PC-3 (cell line): ENCODE results near the gene ITSN1. TPM values are rescaled to one million over a fixed set of nuclear protein-coding genes. Genes with fewer than 3 reads are reported as not detected.

ENCODE experiments used
- ATAC-seq: fragments of 200-7000 bp; cut with Tn5 transposase; 2 replicates; pipeline ENCODE4 v1.9.1; 2020; ENCODE audit warnings: mild to moderate bottlenecking, moderate library complexity
- BruUV-seq: library from RNA; stranded (reverse); fragments of 400-500 nt; replicated peaks from 2 replicates; lab custom pipeline; 2021; lab: Mats Ljungman, UMichigan
- CTCF ChIA-PET: fragments of 300-600 bp; sonication (Branson Sonifier 250); formaldehyde crosslinking; loops from one replicate; lab custom pipeline; 2022; ENCODE audit warnings: antibody characterized with exemption; lab: Charles Lee
- POLR2A ChIA-PET: fragments of 300-600 bp; sonication (Branson Sonifier 250); formaldehyde crosslinking; loops from one replicate; lab custom pipeline; 2022; ENCODE audit warnings: antibody characterized with exemption; ENCODE audit not compliant: unreplicated experiment; lab: Charles Lee
- DNase-seq: peaks from one replicate; pipeline ENCODE4 v3.0.0-alpha.2; 2015
- H2AFZ ChIP-seq: fragments of 300-600 bp; sonication (generic); 2 replicates; pipeline ENCODE4 v1.6.0; 2016; ENCODE audit warnings: antibody characterized with exemption, low read length
- H3F3A ChIP-seq: fragments of 300-600 bp; sonication (generic); one replicate; pipeline ENCODE4 v1.6.0; 2017; ENCODE audit warnings: antibody characterized with exemption, low read length, control low read depth, mild to moderate bottlenecking; ENCODE audit not compliant: unreplicated experiment
- H3K27ac ChIP-seq: fragments of 300-600 bp; sonication (generic); 2 replicates; pipeline ENCODE4 v1.5.1; 2016; ENCODE audit warnings: mild to moderate bottlenecking, low read length
- H3K27me3 ChIP-seq: fragments of 300-600 bp; sonication (generic); 2 replicates; pipeline ENCODE4 v1.6.1; 2016; ENCODE audit warnings: low read length, mixed read lengths
- H3K36me3 ChIP-seq: fragments of 300-600 bp; sonication (generic); 2 replicates; pipeline ENCODE4 v1.6.1; 2016; ENCODE audit warnings: low read depth, mixed run types, low read length, mixed read lengths
- H3K4me1 ChIP-seq: fragments of 300-600 bp; sonication (generic); 2 replicates; pipeline ENCODE4 v1.5.1; 2016; ENCODE audit warnings: low read length; ENCODE audit not compliant: insufficient read depth
- H3K4me2 ChIP-seq: fragments of 300-600 bp; sonication (generic); 2 replicates; pipeline ENCODE4 v1.6.0; 2016; ENCODE audit warnings: low read length
- H3K4me3 ChIP-seq: fragments of 300-600 bp; sonication (generic); 2 replicates; pipeline ENCODE4 v1.5.1; 2016; ENCODE audit warnings: mild to moderate bottlenecking, low read length, mixed read lengths
- H3K79me2 ChIP-seq: fragments of 300-600 bp; sonication (generic); 2 replicates; pipeline ENCODE4 v1.6.1; 2017; ENCODE audit warnings: low read length, mixed read lengths
- H3K9ac ChIP-seq: fragments of 300-600 bp; sonication (generic); 2 replicates; pipeline ENCODE4 v1.6.0; 2016; ENCODE audit warnings: mild to moderate bottlenecking, low read length
- H3K9me2 ChIP-seq: fragments of 300-600 bp; sonication (generic); replicated peaks from 2 replicates; pipeline ENCODE4 v1.6.1; 2016; ENCODE audit warnings: mixed run types, low read length, mixed read lengths
- H3K9me3 ChIP-seq: fragments of 300-600 bp; sonication (generic); 2 replicates; pipeline ENCODE4 v1.6.1; 2016; ENCODE audit warnings: low read length, mixed read lengths
- H4K20me1 ChIP-seq: fragments of 300-600 bp; sonication (generic); 2 replicates; pipeline ENCODE4 v1.6.1; 2016; ENCODE audit warnings: low read length, mixed read lengths
- EZH2 ChIP-seq: fragments of 300-600 bp; sonication (generic); IDR thresholded peaks from one replicate; pipeline ENCODE4 v1.6.1; 2017; ENCODE audit warnings: antibody characterized with exemption, mild to moderate bottlenecking, low read length; ENCODE audit not compliant: unreplicated experiment
- EZH2phosphoT487 ChIP-seq: fragments of 300-600 bp; sonication (generic); IDR thresholded peaks from 2 replicates; pipeline ENCODE4 v1.6.1; 2018; ENCODE audit warnings: mild to moderate bottlenecking, antibody characterized with exemption, low read length, borderline replicate concordance
- intact Hi-C: fragments of 100-400 bp; cut with micrococcal nuclease; formaldehyde crosslinking; loops from 2 replicates; pipeline ENCODE4 v1.9.0; 2023
- total RNA-seq: library from RNA; depleted of rRNA; stranded (reverse); fragments of >200 nt; gene quantifications from 2 replicates; pipeline ENCODE4 v1.2.3, GENCODE V29; 2014
- TF ChIP-seq, protein P1 (sequence below): fragments of 300-600 bp; sonication (generic); conservative IDR thresholded peaks from 2 replicates; pipeline ENCODE4 v1.5.1; 2017; ENCODE audit warnings: antibody characterized with exemption, low read depth, mild to moderate bottlenecking, low read length

Gene ITSN1
- total RNA-seq, 1 experiment from 2014 or later: 45.6 TPM

DNA sequence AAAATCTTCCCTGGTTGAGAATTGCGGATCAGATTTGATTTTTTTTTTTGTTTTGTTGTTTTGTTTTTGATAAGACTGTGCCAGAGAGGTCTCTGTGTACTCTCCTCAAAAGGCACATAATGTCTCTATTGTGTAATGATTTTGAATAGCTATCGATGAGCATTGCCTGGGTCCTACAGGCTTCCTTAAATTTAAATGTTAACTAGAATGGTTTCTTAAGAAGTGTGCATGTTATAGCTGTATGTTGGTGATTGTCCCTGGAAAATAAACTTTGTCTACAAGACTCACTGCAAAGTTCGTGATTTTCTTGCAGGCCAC lies 121.2 kb downstream of the ITSN1 start:
- no peak overlapping the region for H2AFZ ChIP-seq
- H4K20me1 ChIP-seq: no peaks in the 10 kb centered on the region
- no peak overlapping the region for H3K27ac ChIP-seq
- H3K4me2 ChIP-seq: no peak overlapping the region
- H3K9me3 ChIP-seq: no peaks in the 10 kb centered on the region
- intact Hi-C loops: no loop called here
- TF ChIP-seq EZH2phosphoT487: no peak
- no peak for TF ChIP-seq EZH2
- TF ChIP-seq, protein P1, sequence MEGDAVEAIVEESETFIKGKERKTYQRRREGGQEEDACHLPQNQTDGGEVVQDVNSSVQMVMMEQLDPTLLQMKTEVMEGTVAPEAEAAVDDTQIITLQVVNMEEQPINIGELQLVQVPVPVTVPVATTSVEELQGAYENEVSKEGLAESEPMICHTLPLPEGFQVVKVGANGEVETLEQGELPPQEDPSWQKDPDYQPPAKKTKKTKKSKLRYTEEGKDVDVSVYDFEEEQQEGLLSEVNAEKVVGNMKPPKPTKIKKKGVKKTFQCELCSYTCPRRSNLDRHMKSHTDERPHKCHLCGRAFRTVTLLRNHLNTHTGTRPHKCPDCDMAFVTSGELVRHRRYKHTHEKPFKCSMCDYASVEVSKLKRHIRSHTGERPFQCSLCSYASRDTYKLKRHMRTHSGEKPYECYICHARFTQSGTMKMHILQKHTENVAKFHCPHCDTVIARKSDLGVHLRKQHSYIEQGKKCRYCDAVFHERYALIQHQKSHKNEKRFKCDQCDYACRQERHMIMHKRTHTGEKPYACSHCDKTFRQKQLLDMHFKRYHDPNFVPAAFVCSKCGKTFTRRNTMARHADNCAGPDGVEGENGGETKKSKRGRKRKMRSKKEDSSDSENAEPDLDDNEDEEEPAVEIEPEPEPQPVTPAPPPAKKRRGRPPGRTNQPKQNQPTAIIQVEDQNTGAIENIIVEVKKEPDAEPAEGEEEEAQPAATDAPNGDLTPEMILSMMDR: no peak
- no peak overlapping the region for H3K9ac ChIP-seq
- no peaks in the 10 kb centered on the region for H3K27me3 ChIP-seq
- H3F3A ChIP-seq: peaks cover 4% of the 10 kb centered on the region
- H3K4me1 ChIP-seq: peaks cover 27% of the 10 kb centered on the region
- BruUV-seq: no TSS peak
- H3K79me2 ChIP-seq: no peaks in the 10 kb centered on the region
- CTCF ChIA-PET: no interaction called here
- POLR2A ChIA-PET: no interaction called here
- no peak overlapping the region for H3K4me3 ChIP-seq
- ATAC-seq (no peak), DNase-seq (no peak)
- H3K36me3 ChIP-seq: peaks cover 5% of the 10 kb centered on the region; the same call in 1 of the 2 replicates
- H3K9me2 ChIP-seq: no peaks in the 10 kb centered on the region

DNA sequence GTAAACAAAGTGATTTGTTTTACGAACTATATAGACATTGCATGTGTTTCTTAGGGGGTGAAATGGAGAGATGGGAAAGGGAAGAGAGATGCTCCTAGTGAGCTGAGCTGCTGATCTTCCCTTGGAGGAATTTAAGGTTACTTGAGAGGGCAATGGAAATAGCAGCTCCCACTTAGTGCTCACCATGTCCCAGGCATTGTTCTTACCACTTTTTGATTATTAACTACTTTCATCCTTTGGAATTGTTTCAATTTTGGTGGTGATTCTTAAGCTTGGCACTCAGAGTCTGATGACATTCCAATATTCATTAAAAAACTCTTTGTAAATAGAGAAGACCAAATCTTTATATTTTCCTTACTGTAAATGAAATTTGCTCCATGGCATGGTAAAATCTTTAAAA lies 124.9 kb downstream of the ITSN1 start:
- Histone ChIP-seq H3K27ac (no peak overlapping the region), H4K20me1 (no peaks in the 10 kb centered on the region), H3K36me3 (peaks cover 5% of the 10 kb centered on the region; the same call in 1 of the 2 replicates), H2AFZ (no peak overlapping the region), H3K79me2 (no peaks in the 10 kb centered on the region), H3K9me3 (no peaks in the 10 kb centered on the region), H3K9ac (no peak overlapping the region), H3K4me3 (no peak overlapping the region), H3K4me2 (no peak overlapping the region), H3K9me2 (no peaks in the 10 kb centered on the region), H3K27me3 (no peaks in the 10 kb centered on the region), H3K4me1 (peaks cover 8% of the 10 kb centered on the region), H3F3A (no peaks in the 10 kb centered on the region)
- intact Hi-C loops: no loop called here
- TF ChIP-seq EZH2 (no peak), EZH2phosphoT487 (no peak)
- TF ChIP-seq, protein P1: no peak
- CTCF ChIA-PET: no interaction called here
- ATAC-seq (no peak), DNase-seq (no peak)
- no TSS peak for BruUV-seq
- POLR2A ChIA-PET: interaction anchor here (0.7 kb wide), 1 partner anchor 71 kb away, joined by 3 read pairs; no protein-coding TSS in a partner anchor

DNA sequence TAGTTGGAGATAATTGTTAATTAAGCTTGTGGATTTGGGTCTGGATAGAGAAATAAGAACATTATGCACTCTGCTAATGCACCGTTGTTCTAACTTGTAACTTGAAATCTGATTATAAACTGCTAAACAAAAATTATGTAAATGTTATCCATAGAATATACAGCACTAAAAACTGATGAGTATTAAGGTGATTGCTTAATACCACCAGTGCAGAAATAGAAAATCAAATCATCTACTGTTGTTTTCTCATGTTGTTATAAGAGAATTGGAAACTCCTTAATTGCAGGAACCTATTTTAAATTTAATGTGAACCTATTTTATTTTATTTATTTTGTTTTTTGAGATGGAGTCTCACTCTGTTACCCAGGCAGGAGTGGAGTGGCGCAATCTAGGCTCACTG lies 125.7 kb downstream of the ITSN1 start:
- Histone ChIP-seq H4K20me1 (no peaks in the 10 kb centered on the region), H3K27me3 (no peaks in the 10 kb centered on the region), H3K36me3 (peaks cover 5% of the 10 kb centered on the region; the same call in 1 of the 2 replicates), H3K4me3 (no peak overlapping the region), H3K9ac (no peak overlapping the region), H3K4me2 (no peak overlapping the region), H3K9me3 (no peaks in the 10 kb centered on the region), H2AFZ (no peak overlapping the region), H3F3A (no peaks in the 10 kb centered on the region), H3K4me1 (peaks cover 3% of the 10 kb centered on the region), H3K27ac (no peak overlapping the region), H3K9me2 (no peaks in the 10 kb centered on the region), H3K79me2 (no peaks in the 10 kb centered on the region)
- intact Hi-C loops: no loop called here
- BruUV-seq: no TSS peak
- ChIA-PET CTCF (no interaction called here), POLR2A (no interaction called here)
- DNase-seq (no peak), ATAC-seq (no peak)
- TF ChIP-seq, protein P1: no peak
- TF ChIP-seq EZH2: no peak
- TF ChIP-seq EZH2phosphoT487: no peak
